H9 (cell line): ENCODE measurements around the gene BSDC1. TPM values are rescaled to one million over a fixed set of nuclear protein-coding genes. Genes with fewer than 3 reads are reported as not detected.

Experiments used
- DNase-seq: peaks from one replicate; pipeline ENCODE4 v3.0.0-alpha.2; 2017
- H2AFZ ChIP-seq: one replicate; pipeline ENCODE4 v1.6.1; 2013; ENCODE audit warnings: mild to moderate bottlenecking, low read length, control low read depth, moderate library complexity
- H2AK5ac ChIP-seq: 2 replicates; pipeline ENCODE4 v1.6.1; 2013; ENCODE audit warnings: low read length, control low read depth, mixed read lengths; ENCODE audit not compliant: insufficient read length
- H2BK120ac ChIP-seq: one replicate; pipeline ENCODE4 v1.6.1; 2013; ENCODE audit warnings: low read depth, mild to moderate bottlenecking, low read length, control low read depth, inconsistent platforms; ENCODE audit not compliant: poor library complexity, severe bottlenecking
- H2BK12ac ChIP-seq: 2 replicates; pipeline ENCODE4 v1.6.1; 2013; ENCODE audit warnings: low read length, control low read depth, mixed read lengths, low read depth; ENCODE audit not compliant: insufficient read length
- H2BK15ac ChIP-seq: 2 replicates; pipeline ENCODE4 v1.6.1; 2013; ENCODE audit warnings: low read depth, low read length, control low read depth
- H2BK20ac ChIP-seq: one replicate; pipeline ENCODE4 v1.6.1; 2013; ENCODE audit warnings: low read depth, mild to moderate bottlenecking, low read length, control low read depth, inconsistent platforms; ENCODE audit not compliant: poor library complexity, severe bottlenecking
- H2BK5ac ChIP-seq: 2 replicates; pipeline ENCODE4 v1.6.1; 2013; ENCODE audit warnings: low read length, control low read depth, mixed read lengths; ENCODE audit not compliant: insufficient read length
- H3K14ac ChIP-seq: 2 replicates; pipeline ENCODE4 v1.6.1; 2013; ENCODE audit warnings: low read length, control low read depth; ENCODE audit not compliant: insufficient read depth
- H3K18ac ChIP-seq: 2 replicates; pipeline ENCODE4 v1.6.1; 2013; ENCODE audit warnings: low read depth, mild to moderate bottlenecking, mixed read lengths, low read length, control low read depth; ENCODE audit not compliant: insufficient read length
- H3K23ac ChIP-seq: 2 replicates; pipeline ENCODE4 v1.6.1; 2013; ENCODE audit warnings: low read length, control low read depth, mixed read lengths, low read depth; ENCODE audit not compliant: insufficient read length
- H3K23me2 ChIP-seq: 2 replicates; pipeline ENCODE4 v1.6.1; 2013; ENCODE audit warnings: low read depth, mild to moderate bottlenecking, mixed read lengths, low read length, control low read depth; ENCODE audit not compliant: insufficient read length, poor library complexity, severe bottlenecking
- H3K27ac ChIP-seq: 2 replicates; pipeline ENCODE4 v1.5.1; 2013; ENCODE audit warnings: low read length, control low read depth, mixed read lengths, low read depth; ENCODE audit not compliant: insufficient read length
- H3K27me3 ChIP-seq: 2 replicates; pipeline ENCODE4 v1.6.1; 2013; ENCODE audit warnings: low read length, control low read depth, inconsistent platforms; ENCODE audit not compliant: insufficient read depth
- H3K4ac ChIP-seq: 2 replicates; pipeline ENCODE4 v1.6.1; 2013; ENCODE audit warnings: low read depth, mild to moderate bottlenecking, control low read depth, inconsistent platforms, low read length, moderate library complexity
- H3K4me1 ChIP-seq: 2 replicates; pipeline ENCODE4 v1.6.1; 2013; ENCODE audit warnings: low read length, control low read depth, inconsistent platforms; ENCODE audit not compliant: insufficient read depth
- H3K4me2 ChIP-seq: 2 replicates; pipeline ENCODE4 v1.6.1; 2013; ENCODE audit warnings: low read length, control low read depth, mixed read lengths; ENCODE audit not compliant: insufficient read length, insufficient read depth
- H3K56ac ChIP-seq: 2 replicates; pipeline ENCODE4 v1.6.1; 2013; ENCODE audit warnings: low read depth, mild to moderate bottlenecking, mixed read lengths, low read length, control low read depth; ENCODE audit not compliant: insufficient read length
- H3K79me1 ChIP-seq: 2 replicates; pipeline ENCODE4 v1.6.1; 2013; ENCODE audit warnings: low read depth, mild to moderate bottlenecking, moderate library complexity, low read length, control low read depth, inconsistent platforms; ENCODE audit not compliant: insufficient read depth, poor library complexity, severe bottlenecking
- H3K79me2 ChIP-seq: 2 replicates; pipeline ENCODE4 v1.6.1; 2013; ENCODE audit warnings: low read length, control low read depth, inconsistent platforms; ENCODE audit not compliant: insufficient read depth
- H3K9ac ChIP-seq: 2 replicates; pipeline ENCODE4 v1.6.1; 2013; ENCODE audit warnings: low read length, control low read depth, mixed read lengths; ENCODE audit not compliant: insufficient read length; ENCODE audit errors: extremely low read depth
- H3K9me3 ChIP-seq: one replicate; pipeline ENCODE4 v1.6.1; 2013; ENCODE audit warnings: low read depth, low read length, inconsistent platforms; ENCODE audit not compliant: control insufficient read depth
- H3T11ph ChIP-seq: one replicate; pipeline ENCODE4 v1.6.1; 2013; ENCODE audit warnings: mild to moderate bottlenecking, low read length, control low read depth, inconsistent platforms
- H4K20me1 ChIP-seq: one replicate; pipeline ENCODE4 v1.6.1; 2013; ENCODE audit not compliant: control insufficient read depth, insufficient read length, insufficient read depth
- H4K5ac ChIP-seq: 2 replicates; pipeline ENCODE4 v1.6.1; 2013; ENCODE audit warnings: low read depth, mild to moderate bottlenecking, mixed read lengths, low read length, control low read depth; ENCODE audit not compliant: insufficient read length
- H4K8ac ChIP-seq: replicated peaks from 2 replicates; pipeline ENCODE4 v1.6.1; 2013; ENCODE audit warnings: low read length, control low read depth, mixed read lengths, low read depth; ENCODE audit not compliant: insufficient read length
- H4K91ac ChIP-seq: 2 replicates; pipeline ENCODE4 v1.6.1; 2013; ENCODE audit warnings: low read depth, mild to moderate bottlenecking, moderate library complexity, mixed read lengths, low read length, control low read depth; ENCODE audit not compliant: insufficient read length
- H3K27ac Mint-ChIP-seq, 3 experiments: 2 replicates in 2 of 3; 3 replicates in 1 of 3; pipeline ENCODE4 v1.8.0; 2020 to 2021; ENCODE audit warnings: mixed read lengths in 3 of 3, mild to moderate bottlenecking in 1 of 3, moderate library complexity in 1 of 3
- H3K27me3 Mint-ChIP-seq: 2 replicates; pipeline ENCODE4 v1.8.0; 2021; ENCODE audit warnings: low read depth, mild to moderate bottlenecking, moderate library complexity, mixed read lengths
- H3K36me3 Mint-ChIP-seq, 3 experiments: 2 replicates in 2 of 3; 3 replicates in 1 of 3; pipeline ENCODE4 v1.8.0; 2020 to 2021; ENCODE audit warnings: low read depth in 3 of 3, mixed read lengths in 3 of 3; ENCODE audit not compliant: insufficient read depth in 1 of 3
- H3K4me1 Mint-ChIP-seq, 2 experiments: 2 replicates each; pipeline ENCODE4 v1.8.0; 2020; ENCODE audit warnings: mixed read lengths in 2 of 2
- H3K4me3 Mint-ChIP-seq, 2 experiments: 2 replicates in 1 of 2; 3 replicates in 1 of 2; pipeline ENCODE4 v1.8.0; 2020 to 2021; ENCODE audit warnings: mild to moderate bottlenecking in 2 of 2, mixed read lengths in 2 of 2, moderate library complexity in 1 of 2
- H3K9me3 Mint-ChIP-seq, 2 experiments: 2 replicates in 1 of 2; 3 replicates in 1 of 2; pipeline ENCODE4 v1.8.0; 2020; ENCODE audit warnings: mild to moderate bottlenecking in 2 of 2, mixed read lengths in 2 of 2, moderate library complexity in 1 of 2
- CTCF ChIP-seq: fragments of 200-600 bp; sonication (generic); conservative IDR thresholded peaks from 3 replicates; pipeline ENCODE4 v1.8.0; 2021; ENCODE audit warnings: antibody characterized with exemption, mild to moderate bottlenecking
- WGBS: extraction: QIAGEN DNeasy Blood & Tissue Kit; methylation state at CpG from one replicate; pipeline ENCODE4 v1.1.7; 2013; ENCODE audit warnings: missing lambda C conversion rate, low lambda C conversion rate, mixed read lengths; ENCODE audit not compliant: insufficient read length; ENCODE audit errors: extremely low coverage; 5-methylcytosine and 5-hydroxymethylcytosine counted together
- total RNA-seq: library from RNA; stranded (reverse); gene quantifications from 2 replicates; pipeline ENCODE4 v1.2.1, GENCODE V29; 2021

BSDC1 gene
- total RNA-seq, 1 experiment from 2014 or later = 52.6 TPM

- Mint-ChIP-seq H3K27me3 (peaks cover 24% of the 10 kb centered on the region), H3K4me3 (peak overlapping the region; percentile 45 to 60), H3K9me3 (no peaks in the 10 kb centered on the region), H3K27ac (no peak overlapping the region), H3K36me3 (peaks cover 10 to 46% (median 38%) of the 10 kb centered on the region in 3 experiments), H3K4me1 (peaks cover 8 to 12% of the 10 kb centered on the region in 2 experiments)
- no peak overlapping the region for H3K56ac ChIP-seq
- no peak overlapping the region for H2BK5ac ChIP-seq
- H4K8ac ChIP-seq = no peak overlapping the region
- H4K91ac ChIP-seq = no peak overlapping the region
- peak; percentile 36; the same call in 2 of the 3 replicates for TF ChIP-seq CTCF
- no peaks in the 10 kb centered on the region; the same call in 1 of the 2 replicates for H3K27me3 ChIP-seq
- no peak overlapping the region for H4K5ac ChIP-seq
- peak overlapping the region; percentile 66 for H3K18ac ChIP-seq
- H3K27ac ChIP-seq = no peak overlapping the region
- peak overlapping the region; percentile 8 for H3K14ac ChIP-seq
- H2BK120ac ChIP-seq = no peak overlapping the region
- no peaks in the 10 kb centered on the region for H4K20me1 ChIP-seq
- H3K79me1 ChIP-seq = no peaks in the 10 kb centered on the region
- no peak overlapping the region for H2BK12ac ChIP-seq
- H3T11ph ChIP-seq = no peak overlapping the region
- no peak overlapping the region for H3K9ac ChIP-seq
- peak overlapping the region; percentile 30 for H3K4me2 ChIP-seq
- peaks cover 12% of the 10 kb centered on the region for H3K23me2 ChIP-seq
- H2BK20ac ChIP-seq = no peak overlapping the region
- no CpG with 5 or more reads among the region's 91 CpGs for WGBS
- H3K4me1 ChIP-seq = no peaks in the 10 kb centered on the region
- no peaks in the 10 kb centered on the region for H3K79me2 ChIP-seq
- peak; percentile 58 for DNase-seq
- H2AFZ ChIP-seq = no peak overlapping the region
- no peaks in the 10 kb centered on the region for H3K9me3 ChIP-seq
- no peak overlapping the region for H3K23ac ChIP-seq
- no peak overlapping the region for H2BK15ac ChIP-seq
- no peak overlapping the region for H3K4ac ChIP-seq
- H2AK5ac ChIP-seq = no peak overlapping the region
These were observed 32.4 kb downstream of the BSDC1 start for GRCh38 chr1:32361674-32362473.
